ENCODE data around the gene STIM1. TPM values are rescaled to one million over a fixed set of nuclear protein-coding genes. Genes with fewer than 3 reads are reported as not detected.
A peak's percentile ranks its signal among the peaks of the same experiment; 100 is the strongest.

Gene STIM1
- total RNA-seq, 1 donor from 2014 or later: 77.6 TPM

GRCh38 chr11:3956038-3956437 is 100.6 kb downstream of the STIM1 start:
- Mint-ChIP-seq H3K4me1 (ENCODE audit: low read depth) (peaks cover 70% of the 10 kb centered on the region), H3K4me3 (ENCODE audit: low read depth) (no peak overlapping the region), H3K36me3 (ENCODE audit: low read depth) (peaks cover 23% of the 10 kb centered on the region), H3K27ac (peak overlapping the region; percentile 80), H3K27me3 (ENCODE audit: low read depth) (no peaks in the 10 kb centered on the region), H3K9me3 (no peaks in the 10 kb centered on the region)
- no peak for DNase-seq (ENCODE audit: low spot score)
- intact Hi-C loops (cut with micrococcal nuclease): no loop called here

GRCh38 chr11:3956748-3957147 is 101.3 kb downstream of the STIM1 start:
- Mint-ChIP-seq H3K9me3 (no peaks in the 10 kb centered on the region), H3K27me3 (ENCODE audit: low read depth) (no peaks in the 10 kb centered on the region), H3K4me1 (ENCODE audit: low read depth) (peaks cover 65% of the 10 kb centered on the region), H3K27ac (no peak overlapping the region), H3K4me3 (ENCODE audit: low read depth) (no peak overlapping the region), H3K36me3 (ENCODE audit: low read depth) (peaks cover 23% of the 10 kb centered on the region)
- DNase-seq (ENCODE audit: low spot score): no peak
- intact Hi-C loops (cut with micrococcal nuclease): no loop called here

GRCh38 chr11:3957437-3957836 is 102.0 kb downstream of the STIM1 start:
- H3K4me1 Mint-ChIP-seq (ENCODE audit: low read depth): peaks cover 65% of the 10 kb centered on the region
- H3K27me3 Mint-ChIP-seq (ENCODE audit: low read depth): no peaks in the 10 kb centered on the region
- H3K9me3 Mint-ChIP-seq: no peaks in the 10 kb centered on the region
- no peak for DNase-seq (ENCODE audit: low spot score)
- intact Hi-C loops (cut with micrococcal nuclease): no loop called here
- no peak overlapping the region for H3K4me3 Mint-ChIP-seq (ENCODE audit: low read depth)
- no peak overlapping the region for H3K27ac Mint-ChIP-seq
- peaks cover 23% of the 10 kb centered on the region for H3K36me3 Mint-ChIP-seq (ENCODE audit: low read depth)

- no peak overlapping the region for H3K27ac Mint-ChIP-seq
- no peaks in the 10 kb centered on the region for H3K27me3 Mint-ChIP-seq (ENCODE audit: low read depth)
- H3K9me3 Mint-ChIP-seq: no peaks in the 10 kb centered on the region
- no peak overlapping the region for H3K4me3 Mint-ChIP-seq (ENCODE audit: low read depth)
- no peak for DNase-seq (ENCODE audit: low spot score)
- peaks cover 25% of the 10 kb centered on the region for H3K36me3 Mint-ChIP-seq (ENCODE audit: low read depth)
- peaks cover 59% of the 10 kb centered on the region for H3K4me1 Mint-ChIP-seq (ENCODE audit: low read depth)
- intact Hi-C loops (cut with micrococcal nuclease): loop anchor here (2.0 kb wide), 1 partner anchor 27 kb away; no protein-coding TSS in a partner anchor
Measured at GRCh38 chr11:3958281-3958680, 102.8 kb downstream of the STIM1 start.

- Mint-ChIP-seq H3K27ac (peak overlapping the region; percentile 39), H3K9me3 (no peaks in the 10 kb centered on the region), H3K4me1 (ENCODE audit: low read depth) (peaks cover 57% of the 10 kb centered on the region), H3K36me3 (ENCODE audit: low read depth) (peaks cover 25% of the 10 kb centered on the region), H3K27me3 (ENCODE audit: low read depth) (no peaks in the 10 kb centered on the region), H3K4me3 (ENCODE audit: low read depth) (no peak overlapping the region)
- DNase-seq (ENCODE audit: low spot score): no peak
- intact Hi-C loops (cut with micrococcal nuclease): loop anchor here (2.0 kb wide), 1 partner anchor 26 kb away; no protein-coding TSS in a partner anchor
Measured at GRCh38 chr11:3959015-3959902, 103.8 kb downstream of the STIM1 start.

- Mint-ChIP-seq H3K27me3 (ENCODE audit: low read depth) (no peaks in the 10 kb centered on the region), H3K36me3 (ENCODE audit: low read depth) (peaks cover 21% of the 10 kb centered on the region), H3K27ac (no peak overlapping the region), H3K4me3 (ENCODE audit: low read depth) (no peak overlapping the region), H3K4me1 (ENCODE audit: low read depth) (peaks cover 51% of the 10 kb centered on the region), H3K9me3 (no peaks in the 10 kb centered on the region)
- intact Hi-C loops (cut with micrococcal nuclease): loop anchor here (2.0 kb wide), 1 partner anchor 25 kb away; no protein-coding TSS in a partner anchor
- DNase-seq (ENCODE audit: low spot score): no peak
Measured at GRCh38 chr11:3959903-3960265, 104.4 kb downstream of the STIM1 start.

GRCh38 chr11:3962406-3962840 is 107.0 kb downstream of the STIM1 start:
- no peak for DNase-seq (ENCODE audit: low spot score)
- Mint-ChIP-seq H3K27me3 (ENCODE audit: low read depth) (no peaks in the 10 kb centered on the region), H3K4me1 (ENCODE audit: low read depth) (peaks cover 43% of the 10 kb centered on the region), H3K36me3 (ENCODE audit: low read depth) (peaks cover 25% of the 10 kb centered on the region), H3K4me3 (ENCODE audit: low read depth) (no peak overlapping the region), H3K27ac (no peak overlapping the region), H3K9me3 (no peaks in the 10 kb centered on the region)
- intact Hi-C loops (cut with micrococcal nuclease): no loop called here

GRCh38 chr11:3964056-3964455 is 108.6 kb downstream of the STIM1 start:
- no peak overlapping the region for H3K4me3 Mint-ChIP-seq (ENCODE audit: low read depth)
- no peaks in the 10 kb centered on the region for H3K9me3 Mint-ChIP-seq
- peaks cover 56% of the 10 kb centered on the region for H3K4me1 Mint-ChIP-seq (ENCODE audit: low read depth)
- peaks cover 33% of the 10 kb centered on the region for H3K36me3 Mint-ChIP-seq (ENCODE audit: low read depth)
- DNase-seq (ENCODE audit: low spot score): no peak
- H3K27me3 Mint-ChIP-seq (ENCODE audit: low read depth): no peaks in the 10 kb centered on the region
- intact Hi-C loops (cut with micrococcal nuclease): no loop called here
- no peak overlapping the region for H3K27ac Mint-ChIP-seq

- H3K4me3 Mint-ChIP-seq (ENCODE audit: low read depth): no peak overlapping the region
- no peaks in the 10 kb centered on the region for H3K27me3 Mint-ChIP-seq (ENCODE audit: low read depth)
- no peaks in the 10 kb centered on the region for H3K9me3 Mint-ChIP-seq
- peaks cover 37% of the 10 kb centered on the region for H3K36me3 Mint-ChIP-seq (ENCODE audit: low read depth)
- H3K4me1 Mint-ChIP-seq (ENCODE audit: low read depth): peaks cover 57% of the 10 kb centered on the region
- intact Hi-C loops (cut with micrococcal nuclease): no loop called here
- no peak for DNase-seq (ENCODE audit: low spot score)
- no peak overlapping the region for H3K27ac Mint-ChIP-seq
Measured at GRCh38 chr11:3964935-3965604, 109.6 kb downstream of the STIM1 start.

GRCh38 chr11:3967695-3968094 is 112.2 kb downstream of the STIM1 start:
- Mint-ChIP-seq H3K4me3 (ENCODE audit: low read depth) (no peak overlapping the region), H3K9me3 (no peaks in the 10 kb centered on the region), H3K4me1 (ENCODE audit: low read depth) (peaks cover 59% of the 10 kb centered on the region), H3K27me3 (ENCODE audit: low read depth) (no peaks in the 10 kb centered on the region), H3K36me3 (ENCODE audit: low read depth) (peaks cover 51% of the 10 kb centered on the region), H3K27ac (peak overlapping the region; percentile 50)
- DNase-seq (ENCODE audit: low spot score): no peak
- intact Hi-C loops (cut with micrococcal nuclease): loop anchor here (2.0 kb wide), 1 partner anchor 13 kb away; no protein-coding TSS in a partner anchor

- intact Hi-C loops (cut with micrococcal nuclease): loop anchor here (1.0 to 2.0 kb wide), 2 partner anchors 14 to 22 kb away; no protein-coding TSS in a partner anchor
- Mint-ChIP-seq H3K4me1 (ENCODE audit: low read depth) (peaks cover 52% of the 10 kb centered on the region), H3K36me3 (ENCODE audit: low read depth) (peaks cover 48% of the 10 kb centered on the region)
Measured at GRCh38 chr11:3969200-3969599, 113.7 kb downstream of the STIM1 start.

GRCh38 chr11:3969613-3970012 is 114.1 kb downstream of the STIM1 start:
- Mint-ChIP-seq H3K36me3 (ENCODE audit: low read depth) (peaks cover 48% of the 10 kb centered on the region), H3K4me1 (ENCODE audit: low read depth) (peaks cover 52% of the 10 kb centered on the region), H3K27me3 (ENCODE audit: low read depth) (no peaks in the 10 kb centered on the region), H3K4me3 (ENCODE audit: low read depth) (peak overlapping the region; percentile 48), H3K9me3 (no peaks in the 10 kb centered on the region), H3K27ac (peak overlapping the region; percentile 88)
- no peak for DNase-seq (ENCODE audit: low spot score)
- intact Hi-C loops (cut with micrococcal nuclease): loop anchor here (1.0 to 2.0 kb wide), 2 partner anchors 15 to 22 kb away; no protein-coding TSS in a partner anchor

More at GRCh38 chr11:3969200-3969599, 113.7 kb downstream of the STIM1 start:
- DNase-seq (ENCODE audit: low spot score): no peak
- Mint-ChIP-seq H3K9me3 (no peaks in the 10 kb centered on the region), H3K27me3 (ENCODE audit: low read depth) (no peaks in the 10 kb centered on the region), H3K4me3 (ENCODE audit: low read depth) (peak overlapping the region; percentile 48), H3K27ac (peak overlapping the region; percentile 88)

- H3K27ac Mint-ChIP-seq: peak overlapping the region; percentile 88
- DNase-seq (ENCODE audit: low spot score): no peak
- peak overlapping the region; percentile 48 for H3K4me3 Mint-ChIP-seq (ENCODE audit: low read depth)
- no peaks in the 10 kb centered on the region for H3K9me3 Mint-ChIP-seq
- peaks cover 52% of the 10 kb centered on the region for H3K4me1 Mint-ChIP-seq (ENCODE audit: low read depth)
- no peaks in the 10 kb centered on the region for H3K27me3 Mint-ChIP-seq (ENCODE audit: low read depth)
- intact Hi-C loops (cut with micrococcal nuclease): no loop called here
- peaks cover 47% of the 10 kb centered on the region for H3K36me3 Mint-ChIP-seq (ENCODE audit: low read depth)
Measured at GRCh38 chr11:3970108-3970507, 114.6 kb downstream of the STIM1 start.

Measured in activated T-helper 2 cell treated with anti-CD3 and anti-CD28 coated beads, Interferon-gamma antibody, Interleukin-2, Interleukin-4, amounts not matched to agents 10 μg/mL and 5 μg/mL and 100 μg/mL, durations not matched to agents 14 hours and 24 hours and 36 hours (primary cell).